ENCODE data around the gene PATL1. TPM values are rescaled to one million over a fixed set of nuclear protein-coding genes. Genes with fewer than 3 reads are reported as not detected.
"Not testable (repeated sequence)": the region's sequence is repeated elsewhere in the genome, so short reads cannot be mapped to it uniquely, and the experiment has no call there.

Gene PATL1
- total RNA-seq, 4 donors from 2014 or later, result 13.5 to 93.9 (median 20.9) TPM

- no peak for DNase-seq
- intact Hi-C loops (cut with DNase I; ENCODE audit: low total_unique reads), result no loop called here
- no peaks in the 10 kb centered on the region for H3K4me1 ChIP-seq
- TF ChIP-seq POLR2A (IDR thresholded peaks at IDR 0.05) (no peak), EP300 (IDR thresholded peaks at IDR 0.05; ENCODE audit: low read depth) (no peak), CTCF (IDR thresholded peaks at IDR 0.05) (no peak), POLR2AphosphoS5 (IDR thresholded peaks at IDR 0.05) (no peak)
- H3K36me3 ChIP-seq, result no peaks in the 10 kb centered on the region
- H3K4me3 ChIP-seq, result no peak overlapping the region
- 86 to 89% methylated on average over 4 to 6 of the region's 6 CpGs for WGBS, 2 donors (ENCODE audit: low coverage in 1 of 2)
- H3K27me3 ChIP-seq, result no peaks in the 10 kb centered on the region
- in situ Hi-C loops (cut with MboI; ENCODE audit: low pct_ligation_motif_present in 1 of 4, low pct_unique_long_range_greater_than_20kb in 1 of 4, low sequenced_read_pairs in 3 of 4), result no loop called here
- no peak overlapping the region for H3K27ac ChIP-seq
- H3K9me3 ChIP-seq, result no peaks in the 10 kb centered on the region
Measured at GRCh38 chr11:59705294-59705693, 36.5 kb upstream of the PATL1 start.

- not testable (repeated sequence) for H3K36me3 ChIP-seq, DNase-seq
Measured at GRCh38 chr11:59703515-59703914, 34.7 kb upstream of the PATL1 start.

GRCh38 chr11:59700157-59700556 is 31.3 kb upstream of the PATL1 start:
- not testable (repeated sequence) for H3K9me3 ChIP-seq
- WGBS, 2 donors (ENCODE audit: low coverage in 1 of 2), result 20 to 87% methylated on average over 1 to 3 of the region's 5 CpGs

More at GRCh38 chr11:59703515-59703914, 34.7 kb upstream of the PATL1 start:
- in situ Hi-C loops (cut with MboI; ENCODE audit: low pct_ligation_motif_present in 1 of 4, low pct_unique_long_range_greater_than_20kb in 1 of 4, low sequenced_read_pairs in 3 of 4); H3K27me3 ChIP-seq; H3K9me3 ChIP-seq; H3K4me1 ChIP-seq; H3K27ac ChIP-seq; intact Hi-C loops (cut with DNase I; ENCODE audit: low total_unique reads); H3K4me3 ChIP-seq: not testable (repeated sequence)
- WGBS, 2 donors (ENCODE audit: low coverage in 1 of 2), result 85 to 100% methylated on average over 1 of the region's 1 CpG

GRCh38 chr11:59698506-59698905 is 29.7 kb upstream of the PATL1 start:
- TF ChIP-seq POLR2AphosphoS5 (IDR thresholded peaks at IDR 0.05) (no peak), EP300 (IDR thresholded peaks at IDR 0.05; ENCODE audit: low read depth) (no peak), POLR2A (IDR thresholded peaks at IDR 0.05) (no peak), CTCF (IDR thresholded peaks at IDR 0.05) (no peak)
- H3K4me3 ChIP-seq, result no peak overlapping the region
- intact Hi-C loops (cut with DNase I; ENCODE audit: low total_unique reads) (no loop called here), in situ Hi-C loops (cut with MboI; ENCODE audit: low pct_ligation_motif_present in 1 of 4, low pct_unique_long_range_greater_than_20kb in 1 of 4, low sequenced_read_pairs in 3 of 4) (no loop called here)
- DNase-seq, result no peak
- no peaks in the 10 kb centered on the region for H3K36me3 ChIP-seq
- H3K9me3 ChIP-seq, result peaks cover 0 to under 1% of the 10 kb centered on the region in 2 donors
- no peaks in the 10 kb centered on the region for H3K4me1 ChIP-seq
- no peaks in the 10 kb centered on the region for H3K27me3 ChIP-seq
- no peak overlapping the region for H3K27ac ChIP-seq

More at GRCh38 chr11:59700157-59700556, 31.3 kb upstream of the PATL1 start:
- intact Hi-C loops (cut with DNase I; ENCODE audit: low total_unique reads); H3K27ac ChIP-seq; H3K27me3 ChIP-seq; in situ Hi-C loops (cut with MboI; ENCODE audit: low pct_ligation_motif_present in 1 of 4, low pct_unique_long_range_greater_than_20kb in 1 of 4, low sequenced_read_pairs in 3 of 4); DNase-seq; H3K4me1 ChIP-seq; H3K36me3 ChIP-seq; H3K4me3 ChIP-seq: not testable (repeated sequence)

GRCh38 chr11:59692915-59693314 is 24.1 kb upstream of the PATL1 start:
- H3K4me1 ChIP-seq, result peaks cover 0 to 8% (median 4%) of the 10 kb centered on the region in 4 donors
- TF ChIP-seq EP300 (IDR thresholded peaks at IDR 0.05; ENCODE audit: low read depth), result no peak
- no peak for TF ChIP-seq POLR2A (IDR thresholded peaks at IDR 0.05)
- no peak for TF ChIP-seq CTCF (IDR thresholded peaks at IDR 0.05)
- TF ChIP-seq POLR2AphosphoS5 (IDR thresholded peaks at IDR 0.05), result no peak
- in situ Hi-C loops (cut with MboI; ENCODE audit: low pct_ligation_motif_present in 1 of 4, low pct_unique_long_range_greater_than_20kb in 1 of 4, low sequenced_read_pairs in 3 of 4), result no loop called here

More at GRCh38 chr11:59692915-59693314, 24.1 kb upstream of the PATL1 start:
- H3K4me3 ChIP-seq, result no peak overlapping the region
- DNase-seq, result no peak
- peaks cover 7 to 13% of the 10 kb centered on the region in 2 donors for H3K9me3 ChIP-seq
- no peaks in the 10 kb centered on the region for H3K27me3 ChIP-seq
- no peak overlapping the region for H3K27ac ChIP-seq
- H3K36me3 ChIP-seq, result no peaks in the 10 kb centered on the region
- intact Hi-C loops (cut with DNase I; ENCODE audit: low total_unique reads), result no loop called here

Measured in transverse colon (tissue), 4 donors.